ENCODE measurements around the gene ZNF397.

DNA sequence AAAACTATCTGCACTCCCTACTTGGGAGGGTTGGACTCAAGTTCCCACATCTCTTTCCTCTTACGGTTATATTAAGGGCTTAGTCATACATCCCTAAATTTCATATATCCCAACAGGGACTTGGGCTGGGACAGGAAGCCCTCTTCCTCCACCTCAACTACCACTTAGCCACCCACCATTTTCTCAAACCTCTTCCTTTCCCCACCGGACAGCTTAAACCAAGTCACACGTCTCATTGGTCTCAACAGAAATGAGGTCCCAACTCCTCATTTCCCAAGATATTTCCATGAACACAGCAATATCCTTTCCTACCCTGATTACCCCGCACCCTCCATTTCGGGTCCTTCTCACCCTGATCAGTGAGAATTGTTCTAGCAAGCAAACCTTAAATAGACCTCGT is 48.5 kb downstream of the ZNF397 start:
- TF ChIP-seq, protein P1, sequence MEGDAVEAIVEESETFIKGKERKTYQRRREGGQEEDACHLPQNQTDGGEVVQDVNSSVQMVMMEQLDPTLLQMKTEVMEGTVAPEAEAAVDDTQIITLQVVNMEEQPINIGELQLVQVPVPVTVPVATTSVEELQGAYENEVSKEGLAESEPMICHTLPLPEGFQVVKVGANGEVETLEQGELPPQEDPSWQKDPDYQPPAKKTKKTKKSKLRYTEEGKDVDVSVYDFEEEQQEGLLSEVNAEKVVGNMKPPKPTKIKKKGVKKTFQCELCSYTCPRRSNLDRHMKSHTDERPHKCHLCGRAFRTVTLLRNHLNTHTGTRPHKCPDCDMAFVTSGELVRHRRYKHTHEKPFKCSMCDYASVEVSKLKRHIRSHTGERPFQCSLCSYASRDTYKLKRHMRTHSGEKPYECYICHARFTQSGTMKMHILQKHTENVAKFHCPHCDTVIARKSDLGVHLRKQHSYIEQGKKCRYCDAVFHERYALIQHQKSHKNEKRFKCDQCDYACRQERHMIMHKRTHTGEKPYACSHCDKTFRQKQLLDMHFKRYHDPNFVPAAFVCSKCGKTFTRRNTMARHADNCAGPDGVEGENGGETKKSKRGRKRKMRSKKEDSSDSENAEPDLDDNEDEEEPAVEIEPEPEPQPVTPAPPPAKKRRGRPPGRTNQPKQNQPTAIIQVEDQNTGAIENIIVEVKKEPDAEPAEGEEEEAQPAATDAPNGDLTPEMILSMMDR (IDR thresholded peaks at IDR 0.05), result no peak
- no peak for TF ChIP-seq POLR2A (IDR thresholded peaks at IDR 0.05)
